SK-MEL-5 (cell line): ENCODE results near the gene LILRA1. TPM values are rescaled to one million over a fixed set of nuclear protein-coding genes. Genes with fewer than 3 reads are reported as not detected.
"Not testable (repeated sequence)": the region's sequence is repeated elsewhere in the genome, so short reads cannot be mapped to it uniquely, and the experiment has no call there.

Experiments used
- DNase-seq: peaks from one replicate; pipeline ENCODE4 v3.0.0-alpha.2; 2016; ENCODE audit warnings: low read depth, low spot score
- in situ Hi-C: cut with HindIII; loops from 2 replicates; pipeline ENCODE4 v1.10.0; 2016; ENCODE audit warnings: low sequenced_read_pairs, high pct_unique_total_duplicates, low pct_unique_long_range_greater_than_20kb
- total RNA-seq: library from RNA; depleted of rRNA; stranded (reverse); fragments of >200 nt; shearing (Covaris generic); gene quantifications from 2 replicates; pipeline ENCODE4 v1.2.3, GENCODE V29; 2014

Gene LILRA1
- total RNA-seq, 1 experiment from 2014 or later: not detected

DNA sequence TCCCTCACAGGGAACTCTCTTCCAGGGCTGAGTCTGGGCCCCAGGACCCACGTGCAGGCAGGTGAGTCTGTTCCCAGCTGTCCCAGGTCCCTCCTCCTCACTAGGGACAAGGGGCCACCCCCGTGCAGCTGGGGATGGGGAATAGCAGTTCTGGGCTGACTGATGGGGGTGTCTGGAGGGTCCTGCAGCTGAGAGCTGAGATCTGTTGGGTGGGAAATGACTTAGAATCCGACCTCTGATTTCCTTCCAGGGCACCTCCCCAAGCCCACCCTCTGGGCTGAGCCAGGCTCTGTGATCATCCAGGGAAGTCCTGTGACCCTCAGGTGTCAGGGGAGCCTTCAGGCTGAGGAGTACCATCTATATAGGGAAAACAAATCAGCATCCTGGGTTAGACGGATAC lies 19.4 kb upstream of the LILRA1 start:
- DNase-seq: no peak
- in situ Hi-C loops: no loop called here

DNA sequence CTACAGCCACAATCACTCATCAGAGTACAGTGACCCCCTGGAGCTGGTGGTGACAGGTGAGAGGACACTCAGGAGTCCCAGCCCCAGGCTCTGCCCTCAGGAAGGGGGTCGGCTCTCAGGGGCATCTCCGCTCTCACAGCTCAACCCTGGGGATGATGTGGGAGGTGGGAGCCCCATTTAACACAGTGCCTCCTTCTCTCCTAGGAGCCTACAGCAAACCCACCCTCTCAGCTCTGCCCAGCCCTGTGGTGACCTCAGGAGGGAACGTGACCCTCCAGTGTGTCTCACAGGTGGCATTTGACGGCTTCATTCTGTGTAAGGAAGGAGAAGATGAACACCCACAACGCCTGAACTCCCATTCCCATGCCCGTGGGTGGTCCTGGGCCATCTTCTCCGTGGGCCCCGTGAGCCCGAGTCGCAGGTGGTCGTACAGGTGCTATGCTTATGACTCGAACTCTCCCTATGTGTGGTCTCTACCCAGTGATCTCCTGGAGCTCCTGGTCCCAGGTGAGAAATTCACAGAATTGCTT lies 18.8 kb upstream of the LILRA1 start:
- no peak for DNase-seq
- in situ Hi-C loops: no loop called here

DNA sequence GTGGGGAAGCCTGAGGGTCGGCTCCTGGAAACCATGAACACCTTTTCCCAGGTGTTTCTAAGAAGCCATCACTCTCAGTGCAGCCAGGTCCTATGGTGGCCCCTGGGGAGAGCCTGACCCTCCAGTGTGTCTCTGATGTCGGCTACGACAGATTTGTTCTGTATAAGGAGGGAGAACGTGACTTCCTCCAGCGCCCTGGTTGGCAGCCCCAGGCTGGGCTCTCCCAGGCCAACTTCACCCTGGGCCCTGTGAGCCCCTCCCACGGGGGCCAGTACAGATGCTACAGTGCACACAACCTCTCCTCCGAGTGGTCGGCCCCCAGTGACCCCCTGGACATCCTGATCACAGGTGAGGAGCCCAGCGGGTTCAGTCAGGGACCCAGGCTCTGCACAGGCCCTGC lies 18.2 kb upstream of the LILRA1 start:
- in situ Hi-C loops, DNase-seq: not testable (repeated sequence)

DNA sequence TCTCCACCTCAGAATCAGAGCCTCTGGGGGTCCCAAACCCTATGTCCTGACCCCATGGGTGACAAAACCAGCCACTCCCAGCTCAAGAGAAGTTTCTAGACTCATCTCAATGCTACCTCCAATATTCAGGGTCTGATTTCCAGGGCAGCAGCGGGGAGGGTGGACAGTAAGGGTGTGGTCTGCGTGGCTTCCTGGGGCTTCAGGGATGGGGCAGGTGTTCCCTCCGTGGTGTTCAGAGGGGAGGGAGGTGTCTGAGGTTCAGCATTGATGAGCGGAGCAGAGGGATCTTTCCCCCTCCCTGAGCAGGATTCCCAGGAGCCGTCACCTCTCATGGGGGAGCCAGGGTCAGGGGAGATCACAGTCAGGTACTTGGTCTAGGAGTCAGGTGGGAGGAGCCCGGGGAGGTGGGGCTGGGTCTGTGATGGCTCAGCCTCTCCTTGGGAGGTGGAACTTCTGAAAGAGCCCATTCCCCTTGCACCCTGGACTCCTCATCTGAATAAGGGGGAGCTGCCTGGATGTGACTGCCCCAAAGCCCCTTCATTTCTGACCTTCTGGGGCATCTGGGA lies 16.9 kb upstream of the LILRA1 start:
- in situ Hi-C loops: no loop called here

DNA sequence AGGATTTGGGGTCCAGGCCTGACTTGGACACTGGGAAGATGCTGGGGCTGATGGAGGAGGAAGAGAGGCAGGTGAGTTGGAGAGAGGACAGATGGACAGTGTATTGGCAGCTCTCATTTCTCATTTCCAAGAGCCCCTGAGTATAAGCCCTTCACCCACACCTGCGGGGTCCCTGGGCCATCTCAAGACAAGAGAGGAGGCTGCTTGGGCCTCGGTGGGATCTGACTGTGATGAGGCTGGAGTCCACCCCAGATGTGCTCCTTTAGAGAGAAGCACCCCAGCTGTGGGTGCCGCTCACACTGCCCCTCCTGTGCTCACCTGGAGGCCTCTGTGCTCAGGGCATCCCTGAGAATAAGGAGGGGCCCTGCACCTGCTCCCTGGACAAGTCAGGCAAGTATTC lies 16.1 kb upstream of the LILRA1 start:
- DNase-seq: no peak
- in situ Hi-C loops: no loop called here

More for the DNA sequence above, 16.9 kb upstream of the LILRA1 start:
- no peak for DNase-seq

DNA sequence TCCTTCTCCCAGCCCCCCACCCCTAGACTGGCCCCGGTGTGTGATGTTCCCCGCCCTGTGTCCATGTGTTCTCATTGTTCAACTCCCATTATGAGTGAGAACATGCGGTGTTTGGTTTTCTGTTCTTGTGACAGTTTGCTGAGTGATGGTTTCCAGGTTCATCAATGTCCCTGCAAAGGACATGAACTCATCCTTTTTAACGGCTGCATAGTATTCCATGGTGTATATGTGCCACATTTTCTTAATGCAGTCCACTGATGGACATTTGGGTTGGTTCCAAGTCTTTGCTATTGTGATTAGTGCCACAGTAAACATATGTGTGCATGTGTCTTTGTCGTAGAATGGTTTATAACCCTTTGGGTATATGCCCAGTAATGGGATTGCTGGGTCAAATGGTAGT lies 15.2 kb upstream of the LILRA1 start:
- in situ Hi-C loops, DNase-seq: not testable (repeated sequence)

DNA sequence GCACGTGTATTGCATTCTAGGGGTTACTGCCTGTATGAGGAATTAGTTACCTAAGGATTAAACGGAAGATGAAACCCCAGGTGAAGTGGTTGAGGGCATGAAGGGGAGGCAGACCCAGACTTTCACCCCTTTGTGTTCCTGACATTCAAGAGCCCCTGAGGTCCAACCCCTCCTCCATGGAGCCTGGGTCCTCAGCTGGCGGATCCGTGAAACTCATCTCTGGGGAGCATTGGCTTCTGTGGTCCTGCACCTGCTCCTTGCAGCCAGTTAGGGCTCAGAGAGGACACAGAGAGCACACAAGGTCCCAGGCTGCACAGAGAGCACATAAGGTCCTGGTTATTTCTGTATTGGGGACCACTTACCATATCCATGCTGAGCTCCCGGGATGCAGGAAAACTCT lies 7.0 kb upstream of the LILRA1 start:
- DNase-seq: no peak

DNA sequence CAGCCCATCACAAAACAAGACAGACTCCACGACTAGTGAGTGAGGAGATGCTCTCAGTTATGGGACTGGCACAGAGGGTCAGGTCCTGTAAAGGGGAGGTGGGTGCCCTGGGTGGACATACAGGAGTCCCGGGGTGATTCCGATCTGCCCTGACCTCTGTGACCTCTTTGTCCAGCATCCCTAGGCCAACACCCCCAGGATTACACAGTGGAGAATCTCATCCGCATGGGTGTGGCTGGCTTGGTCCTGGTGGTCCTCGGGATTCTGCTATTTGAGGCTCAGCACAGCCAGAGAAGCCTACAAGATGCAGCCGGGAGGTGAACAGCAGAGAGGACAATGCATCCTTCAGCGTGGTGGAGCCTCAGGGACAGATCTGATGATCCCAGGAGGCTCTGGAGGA lies 6.4 kb upstream of the LILRA1 start:
- in situ Hi-C loops: no loop called here
- DNase-seq: no peak

More for the DNA sequence above, 7.0 kb upstream of the LILRA1 start:
- in situ Hi-C loops: no loop called here

DNA sequence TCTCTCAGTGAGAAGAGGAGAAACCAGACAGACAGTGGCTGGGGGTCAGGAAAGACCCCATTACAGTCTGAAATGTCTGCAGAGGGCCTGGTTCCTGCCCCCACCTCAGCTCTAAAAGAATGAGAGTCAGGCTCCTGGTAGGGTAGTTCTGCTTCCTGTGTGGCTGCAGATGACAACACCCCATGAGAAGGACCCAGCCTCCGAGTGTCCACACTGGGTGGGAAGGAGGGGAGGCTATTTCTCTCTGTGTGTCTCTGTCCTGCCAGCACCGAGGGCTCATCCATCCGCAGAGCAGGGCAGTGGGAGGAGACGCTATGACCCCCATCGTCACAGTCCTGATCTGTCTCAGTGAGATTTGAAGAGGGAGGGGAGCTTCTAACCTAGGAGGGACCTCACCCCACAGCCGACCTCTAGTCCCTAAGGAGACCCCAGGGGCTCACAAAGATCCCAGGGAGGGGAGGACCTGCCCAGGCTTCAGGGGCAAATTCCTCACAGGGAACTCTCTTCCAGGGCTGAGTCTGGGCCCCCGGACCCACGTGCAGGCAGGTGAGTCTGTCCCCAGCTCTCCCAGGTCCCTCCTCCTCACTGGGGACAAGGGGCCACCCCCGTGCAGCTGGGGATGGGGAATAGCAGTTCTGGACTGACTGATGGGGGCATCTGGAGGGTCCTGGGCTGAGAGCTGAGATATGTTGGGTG lies 647 bp downstream of the LILRA1 start:
- DNase-seq, in situ Hi-C loops: not testable (repeated sequence)

DNA sequence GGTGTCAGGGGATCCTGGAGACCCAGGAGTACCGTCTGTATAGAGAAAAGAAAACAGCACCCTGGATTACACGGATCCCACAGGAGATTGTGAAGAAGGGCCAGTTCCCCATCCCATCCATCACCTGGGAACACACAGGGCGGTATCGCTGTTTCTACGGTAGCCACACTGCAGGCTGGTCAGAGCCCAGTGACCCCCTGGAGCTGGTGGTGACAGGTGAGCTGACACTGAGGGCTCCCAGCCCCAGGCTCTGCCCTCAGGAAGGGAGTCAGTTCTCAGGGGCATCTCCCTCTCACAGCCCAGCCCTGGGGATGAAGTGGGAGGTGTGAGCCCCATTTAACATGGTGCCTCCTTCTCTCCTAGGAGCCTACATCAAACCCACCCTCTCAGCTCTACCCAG lies 1.3 kb downstream of the LILRA1 start:
- in situ Hi-C loops: no loop called here
- no peak for DNase-seq

DNA sequence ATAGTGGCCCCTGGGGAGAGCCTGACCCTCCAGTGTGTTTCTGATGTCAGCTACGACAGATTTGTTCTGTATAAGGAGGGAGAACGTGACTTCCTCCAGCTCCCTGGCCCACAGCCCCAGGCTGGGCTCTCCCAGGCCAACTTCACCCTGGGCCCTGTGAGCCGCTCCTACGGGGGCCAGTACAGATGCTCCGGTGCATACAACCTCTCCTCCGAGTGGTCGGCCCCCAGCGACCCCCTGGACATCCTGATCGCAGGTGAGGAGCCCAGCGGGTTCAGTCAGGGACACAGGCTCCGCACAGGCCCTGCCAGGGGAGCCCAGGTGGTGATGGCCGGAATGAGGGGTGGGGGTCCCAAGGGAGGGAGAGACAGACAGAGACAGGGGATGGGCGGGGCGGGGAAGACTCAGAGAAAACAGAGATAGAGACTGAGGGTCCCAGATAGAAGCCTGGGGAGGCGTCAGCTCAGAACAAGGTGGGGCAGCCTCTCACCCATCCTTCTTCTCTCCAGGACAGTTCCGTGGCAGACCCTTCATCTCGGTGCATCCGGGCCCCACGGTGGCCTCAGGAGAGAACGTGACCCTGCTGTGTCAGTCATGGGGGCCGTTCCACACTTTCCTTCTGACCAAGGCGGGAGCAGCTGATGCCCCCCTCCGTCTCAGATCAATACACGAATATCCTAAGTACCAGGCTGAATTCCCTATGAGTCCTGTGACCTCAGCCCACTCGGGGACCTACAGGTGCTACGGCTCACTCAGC lies 2.4 kb downstream of the LILRA1 start:
- DNase-seq, in situ Hi-C loops: not testable (repeated sequence)

DNA sequence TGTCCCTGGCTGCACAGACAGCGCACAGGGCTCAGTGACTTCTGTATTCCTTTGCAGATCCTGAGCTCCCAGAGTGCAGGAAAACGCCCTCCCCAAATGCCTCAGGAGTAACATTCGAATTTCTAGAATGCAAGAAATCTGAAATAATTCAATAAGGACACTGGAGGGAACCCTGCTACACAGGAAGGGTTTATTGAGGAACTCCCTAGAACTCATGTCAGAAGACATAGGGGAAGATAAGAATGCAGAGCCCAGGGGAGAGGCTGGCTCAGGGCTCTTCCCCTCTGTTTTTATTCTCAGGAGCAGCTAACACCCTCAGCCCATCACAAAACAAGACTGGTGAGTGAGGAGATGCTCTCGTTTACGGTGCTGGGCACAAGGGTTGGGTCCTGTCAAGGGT lies 6.8 kb downstream of the LILRA1 start:
- in situ Hi-C loops: no loop called here
- DNase-seq: no peak

DNA sequence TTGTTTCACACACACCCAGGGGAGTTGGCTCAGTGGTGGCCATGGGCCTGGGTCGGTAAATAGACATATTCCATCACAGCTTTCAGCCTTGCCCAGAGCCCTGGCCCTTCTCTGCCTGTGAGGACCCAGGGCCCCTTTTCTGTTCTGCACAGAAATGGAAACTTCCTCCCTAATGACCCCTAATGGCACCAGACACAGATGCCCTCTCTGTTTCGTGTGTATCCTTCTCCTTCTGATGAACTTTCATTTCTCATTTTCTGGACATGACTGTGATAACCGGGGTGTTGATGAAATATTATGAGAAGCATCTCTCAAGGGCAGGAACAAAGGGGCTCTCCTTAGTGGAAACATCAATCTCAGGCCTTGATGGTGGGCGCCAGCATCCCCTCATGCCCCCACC lies 12.8 kb downstream of the LILRA1 start:
- in situ Hi-C loops: no loop called here
- DNase-seq: no peak

DNA sequence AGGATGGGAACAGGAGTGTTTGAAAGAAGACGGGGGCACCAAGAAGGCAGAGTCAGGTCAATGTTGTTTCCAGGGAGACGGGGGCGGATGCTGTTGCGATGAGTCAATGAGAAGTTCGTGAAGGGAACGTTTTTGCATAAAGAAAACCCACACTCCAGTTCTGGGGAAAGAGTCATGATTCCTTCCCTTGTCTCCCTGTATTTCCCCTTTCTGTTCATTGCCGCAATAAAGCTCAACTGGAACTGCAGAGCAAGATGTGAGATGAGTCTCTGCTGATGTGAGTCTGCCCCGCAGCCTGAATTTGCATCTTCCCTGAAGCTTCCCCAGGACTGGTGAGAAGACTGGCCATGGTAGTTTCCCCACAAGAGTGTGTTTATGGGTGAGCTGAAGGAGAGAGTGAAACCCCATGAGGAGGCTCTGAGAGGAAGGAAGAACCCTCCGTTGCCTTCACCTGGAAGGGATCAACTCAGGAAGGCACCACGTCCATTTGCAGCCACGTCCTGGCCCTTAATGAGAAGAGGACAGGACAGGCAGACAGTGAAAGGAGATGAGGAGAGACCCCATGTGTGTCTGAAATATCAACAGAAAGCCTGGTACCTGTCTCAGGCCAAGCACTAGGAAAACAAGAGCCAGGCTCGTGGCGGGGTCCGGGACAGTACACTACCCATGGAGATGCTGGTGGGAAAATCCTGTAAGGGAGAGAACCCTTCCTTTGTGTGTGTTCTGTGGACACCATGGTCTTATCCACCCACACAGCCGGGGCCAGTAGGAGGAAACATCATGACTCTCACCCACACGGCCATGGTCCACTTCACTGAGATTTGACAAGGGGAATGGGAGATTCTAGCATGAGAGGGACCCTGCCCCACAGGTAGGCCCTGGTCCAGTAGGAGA lies 13.7 kb downstream of the LILRA1 start:
- in situ Hi-C loops: no loop called here
- no peak for DNase-seq

DNA sequence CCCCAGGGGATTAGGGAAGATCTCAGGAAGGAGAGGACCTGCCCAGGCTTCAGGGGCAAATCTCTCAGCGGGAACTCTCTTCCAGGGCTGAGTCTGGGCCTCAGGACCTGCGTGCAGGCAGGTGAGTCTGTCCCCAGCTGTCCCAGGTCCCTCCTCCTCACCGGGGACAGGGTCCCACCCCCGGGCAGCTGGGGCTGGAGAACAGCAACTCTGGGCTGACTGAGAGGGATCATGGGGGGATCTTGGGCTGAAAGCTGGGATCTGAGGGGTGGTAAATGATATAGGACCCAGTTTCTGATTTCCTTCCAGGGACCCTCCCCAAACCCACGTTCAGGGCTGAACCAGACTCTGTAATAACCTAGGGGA lies 14.3 kb downstream of the LILRA1 start:
- in situ Hi-C loops: no loop called here
- no peak for DNase-seq

DNA sequence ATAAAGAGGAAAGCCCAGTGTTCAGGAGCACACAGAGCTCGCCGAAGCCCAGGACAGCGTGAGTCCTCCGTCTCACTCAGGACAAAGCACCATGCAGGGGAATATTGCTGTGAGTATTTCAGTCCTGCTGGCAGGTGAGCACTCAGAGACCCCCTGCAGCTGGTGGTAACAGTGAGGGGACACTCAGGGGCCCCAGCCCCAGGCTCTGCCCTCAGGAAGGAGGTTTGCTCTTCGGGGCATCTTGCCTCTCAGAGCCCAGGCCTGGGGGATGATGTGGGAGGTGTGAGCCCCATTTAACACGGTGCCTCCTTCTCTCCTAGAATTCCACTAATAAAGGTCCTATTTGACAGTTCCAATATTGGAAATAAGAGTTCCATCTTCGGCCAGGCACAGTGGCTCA lies 14.8 kb downstream of the LILRA1 start:
- in situ Hi-C loops: no loop called here
- DNase-seq: no peak

DNA sequence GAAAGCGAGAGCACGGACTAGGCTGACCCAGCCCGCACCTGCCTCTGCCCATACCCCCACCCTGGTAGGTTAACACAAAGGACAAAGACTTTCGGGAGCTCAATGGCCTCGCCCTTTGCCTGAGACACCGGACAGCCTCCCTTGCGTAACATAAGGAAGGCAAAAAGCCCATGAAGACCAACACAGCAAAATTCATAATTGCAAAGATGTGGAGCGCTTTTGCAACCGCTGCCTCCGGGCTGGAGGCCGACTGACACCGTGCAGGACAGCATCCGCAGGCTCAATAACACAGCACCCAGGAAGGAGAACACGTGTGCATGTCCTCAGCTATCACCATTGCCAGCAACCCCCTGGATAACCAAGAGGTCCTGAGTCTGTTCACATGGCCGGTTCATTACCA lies 15.4 kb downstream of the LILRA1 start:
- in situ Hi-C loops: no loop called here

DNA sequence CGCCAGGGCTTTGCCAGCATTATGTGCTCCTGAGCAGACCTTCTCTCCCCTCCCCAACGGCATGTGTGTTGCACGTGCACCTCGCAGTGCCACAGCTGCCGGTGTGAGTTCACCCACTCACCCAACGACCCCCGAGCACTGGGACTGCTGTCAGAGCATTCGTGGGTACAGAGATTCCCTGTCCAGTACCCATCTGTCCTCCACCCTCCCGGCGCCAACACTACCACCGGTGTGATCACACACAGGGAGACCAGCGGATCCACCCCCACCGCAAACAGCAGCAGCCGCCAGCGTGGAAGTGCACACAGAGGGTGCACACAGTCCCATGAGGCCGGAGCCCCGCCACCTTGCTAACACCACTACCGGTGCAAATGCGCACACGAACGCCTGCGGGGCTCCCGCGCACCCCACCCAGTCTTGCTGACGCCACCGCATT lies 15.9 kb downstream of the LILRA1 start:
- DNase-seq: no peak
- in situ Hi-C loops: no loop called here

More for the DNA sequence above, 15.4 kb downstream of the LILRA1 start:
- no peak for DNase-seq
